COLO668 (cell line): ENCODE results near the gene LRCOL1.

Experiments
- DNase-seq: peaks from one replicate; lab custom pipeline; 2025; ENCODE audit not compliant: unreplicated experiment; lab: John Stamatoyannopoulos, UW

Gene LRCOL1

DNA sequence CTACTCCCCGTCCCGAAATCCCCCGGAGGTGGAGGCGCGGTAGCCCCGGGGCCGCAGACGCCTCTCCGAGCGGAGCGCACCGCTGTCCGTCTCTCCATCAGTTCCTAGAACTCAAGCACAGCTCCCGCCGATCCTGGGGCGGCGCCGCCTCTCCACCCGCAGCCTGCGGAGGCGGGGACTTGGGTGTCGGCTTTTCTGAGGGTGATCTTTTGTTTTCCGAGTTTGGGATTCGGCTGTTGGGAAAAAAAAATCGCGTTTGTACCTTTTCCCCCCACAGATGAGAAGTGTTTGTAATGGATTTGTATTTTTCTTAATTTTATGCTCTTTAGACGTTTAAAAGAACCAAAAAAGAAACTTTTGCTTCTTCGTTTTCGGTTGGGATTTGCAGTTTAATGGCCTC lies 26.6 kb downstream of the LRCOL1 start:
- DNase-seq = no peak

DNA sequence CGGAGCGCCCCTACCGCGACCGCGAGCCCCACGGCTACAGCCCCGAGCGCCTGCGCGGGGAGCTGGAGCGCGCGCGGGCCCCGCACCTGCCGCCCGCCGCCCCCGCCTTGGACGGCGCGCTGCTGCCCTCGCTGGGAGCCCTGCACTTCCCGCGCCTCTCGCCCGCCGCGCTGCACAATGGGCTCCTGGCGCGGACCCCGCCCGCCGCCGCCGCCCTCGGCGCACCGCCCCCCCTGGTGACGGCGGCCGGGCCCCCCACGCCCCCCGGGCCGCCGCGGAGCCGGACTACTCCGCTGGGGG lies 27.0 kb downstream of the LRCOL1 start:
- no peak for DNase-seq

GRCh38 chr12:132582582-132583410 lies 27.6 kb downstream of the LRCOL1 start:
- no peak for DNase-seq

- no peak for DNase-seq
Measured at GRCh38 chr12:132582058-132582420, 28.3 kb downstream of the LRCOL1 start.

GRCh38 chr12:132581348-132582057 lies 28.9 kb downstream of the LRCOL1 start:
- DNase-seq = no peak

GRCh38 chr12:132580701-132581292 lies 29.6 kb downstream of the LRCOL1 start:
- DNase-seq = no peak

DNA sequence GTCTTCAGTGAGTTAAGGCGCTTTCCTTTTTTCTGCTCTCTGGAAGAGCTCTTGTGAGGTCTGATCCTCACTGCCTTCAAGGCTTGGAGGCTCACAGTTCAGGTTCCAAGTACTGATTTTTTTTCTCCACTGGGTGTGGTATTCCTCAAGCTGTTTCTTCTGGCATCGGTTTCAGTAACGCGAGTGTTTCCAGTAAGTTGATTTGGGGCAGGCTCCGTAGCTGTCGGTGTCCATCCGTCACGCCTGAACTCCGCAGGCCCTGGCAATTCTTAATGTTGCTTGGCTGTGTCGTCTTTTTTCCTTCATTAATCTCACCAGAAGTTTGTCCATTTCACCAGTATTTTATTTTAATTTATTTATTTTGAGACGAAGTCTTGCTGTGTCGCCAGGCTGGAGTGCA lies 30.6 kb downstream of the LRCOL1 start:
- no peak for DNase-seq

DNA sequence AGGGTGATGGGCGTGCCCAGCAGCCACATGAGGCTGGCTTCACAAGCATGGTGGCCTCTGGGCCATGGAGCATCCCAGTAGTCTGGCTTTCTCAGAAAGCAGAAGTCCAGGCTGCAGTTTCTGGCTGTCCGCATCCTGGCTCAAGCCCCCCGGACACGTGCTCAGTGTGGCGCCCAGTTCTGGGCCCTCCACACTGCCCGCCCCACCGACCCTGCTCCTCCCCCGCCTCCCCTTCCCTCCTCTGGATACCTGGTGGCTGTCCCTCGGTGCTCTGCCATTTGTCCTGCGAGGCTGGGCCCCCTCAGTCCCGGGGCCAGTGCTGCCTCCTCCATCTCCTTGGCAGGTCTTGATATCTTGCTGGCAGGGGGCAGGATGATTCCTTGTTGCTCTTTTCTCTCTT lies 31.6 kb downstream of the LRCOL1 start:
- no peak for DNase-seq

GRCh38 chr12:132578118-132578517 lies 32.3 kb downstream of the LRCOL1 start:
- no peak for DNase-seq

DNA sequence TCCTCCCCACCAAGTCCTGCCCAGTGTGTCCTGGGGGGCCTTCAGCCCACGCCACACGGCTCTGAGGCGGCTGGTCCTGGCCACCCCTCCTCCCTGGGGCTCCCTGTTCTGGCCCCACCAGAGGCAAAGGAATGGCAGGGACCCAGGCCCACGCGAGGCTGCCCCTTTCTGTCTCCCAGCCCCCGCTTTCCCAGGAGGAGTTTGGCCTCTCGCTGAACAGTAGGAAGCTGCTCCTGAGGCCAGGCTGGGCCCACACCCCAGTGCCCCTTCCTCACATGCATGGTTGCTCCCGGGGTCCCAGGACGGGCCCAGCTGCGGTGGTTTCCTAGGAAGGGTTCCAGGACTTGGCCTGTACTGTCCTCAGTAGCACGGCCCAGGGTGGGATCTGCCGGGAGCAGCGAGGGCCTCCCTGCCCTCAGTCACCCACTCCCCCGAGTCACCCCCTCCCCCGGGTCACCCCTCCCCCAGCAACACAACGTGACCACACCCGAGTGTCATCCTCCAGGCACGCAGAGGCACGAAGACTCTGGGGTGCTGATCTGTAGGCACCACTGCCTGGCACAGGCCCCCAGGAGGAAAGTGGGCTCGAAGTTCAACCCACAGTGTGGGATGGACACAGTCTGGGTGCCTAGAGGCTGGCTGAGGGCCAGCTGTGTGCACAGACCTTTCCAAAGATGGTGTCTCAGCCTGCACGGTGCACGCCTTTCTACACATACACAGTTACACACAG lies 33.0 kb downstream of the LRCOL1 start:
- no peak for DNase-seq

- no peak for DNase-seq
Measured at GRCh38 chr12:132576701-132577100, 33.7 kb downstream of the LRCOL1 start.

DNA sequence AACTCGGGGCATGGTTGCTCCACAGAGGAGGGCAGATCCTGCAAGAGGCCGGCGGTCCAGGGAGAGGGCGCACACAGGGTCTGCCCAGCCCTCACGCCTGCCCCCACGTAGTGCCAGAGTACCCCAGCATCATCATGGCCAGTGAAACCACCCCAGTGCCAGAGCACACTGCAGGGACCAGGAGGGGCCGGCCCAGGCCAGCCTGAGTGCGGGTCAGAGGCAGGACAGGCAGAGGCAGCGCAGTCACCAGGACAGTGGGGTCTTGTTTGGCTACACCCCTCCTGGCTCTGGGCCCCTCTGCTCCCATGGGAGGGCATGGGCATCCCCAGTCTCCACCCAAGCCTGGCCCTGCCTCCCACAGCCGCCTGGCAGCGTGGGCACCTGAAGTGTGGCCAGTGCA lies 34.7 kb downstream of the LRCOL1 start:
- no peak for DNase-seq

GRCh38 chr12:132574271-132574996 lies 35.9 kb downstream of the LRCOL1 start:
- no peak for DNase-seq

DNA sequence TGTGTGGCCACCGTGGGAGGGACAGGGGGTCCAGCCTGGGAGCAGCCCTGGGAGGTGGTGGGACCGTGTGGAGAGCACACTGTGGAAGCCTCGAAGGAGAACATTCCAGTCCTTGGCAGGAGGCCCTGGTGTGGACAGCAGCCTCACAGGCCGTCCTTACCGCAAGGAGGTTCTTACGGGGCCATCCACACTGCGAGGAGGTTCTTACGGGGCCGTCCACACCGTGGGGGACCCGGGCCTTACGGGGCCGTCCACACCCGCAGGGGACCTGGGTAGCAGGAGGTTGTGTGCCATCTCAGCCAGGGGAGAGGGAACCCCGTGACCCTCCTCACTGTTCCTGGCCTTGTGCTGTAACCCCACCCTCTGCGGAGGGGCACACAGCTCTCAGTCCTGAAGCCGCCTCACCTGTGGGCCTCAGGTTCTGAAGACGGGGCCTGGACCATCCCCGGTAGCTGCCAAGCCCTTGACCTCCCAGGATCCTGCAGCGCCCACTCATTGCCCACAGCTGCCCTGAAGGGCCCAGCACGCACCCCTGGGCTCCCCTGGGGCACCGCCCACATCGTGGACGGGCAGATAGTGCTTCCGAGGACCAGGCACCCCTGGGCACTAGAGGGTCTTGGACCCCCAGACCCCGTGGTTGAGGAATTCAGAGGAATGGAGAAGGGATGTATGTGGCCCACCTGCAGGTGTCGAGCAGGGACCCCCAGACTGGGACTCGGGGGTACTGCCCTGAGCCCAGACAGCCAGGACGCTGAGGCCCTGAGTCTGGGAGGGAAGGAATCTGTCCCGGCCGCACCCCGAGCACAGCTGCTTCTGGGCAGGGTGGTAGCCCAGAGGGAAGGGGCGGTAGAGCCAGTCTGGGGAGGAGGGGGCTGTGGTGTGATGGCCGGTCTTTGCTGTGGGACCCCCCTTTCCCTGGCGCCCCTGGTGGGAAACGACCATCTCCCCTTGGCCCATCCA lies 37.3 kb downstream of the LRCOL1 start:
- no peak for DNase-seq

- no peak for DNase-seq
Measured at GRCh38 chr12:132572106-132572505, 38.3 kb downstream of the LRCOL1 start.

DNA sequence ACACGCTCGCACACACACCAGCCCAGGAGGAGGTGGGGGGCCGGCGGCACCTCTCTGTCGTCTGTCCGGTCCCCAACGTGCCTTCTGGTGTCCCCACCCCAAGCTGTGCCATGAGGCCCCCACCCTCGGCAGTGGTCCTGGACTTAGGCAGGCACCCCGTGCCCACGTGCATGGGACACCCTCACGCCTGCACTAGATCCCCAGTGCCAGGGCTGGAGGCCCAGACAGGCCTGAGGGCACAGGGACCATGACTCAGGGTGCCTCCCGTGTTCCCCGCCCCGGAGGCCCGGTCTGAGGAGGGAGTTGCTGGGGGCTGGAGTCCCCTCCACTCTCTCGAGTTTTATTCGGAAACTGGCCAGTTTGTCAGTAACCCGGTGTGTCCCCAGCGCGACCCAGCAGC lies 38.8 kb downstream of the LRCOL1 start:
- no peak for DNase-seq

DNA sequence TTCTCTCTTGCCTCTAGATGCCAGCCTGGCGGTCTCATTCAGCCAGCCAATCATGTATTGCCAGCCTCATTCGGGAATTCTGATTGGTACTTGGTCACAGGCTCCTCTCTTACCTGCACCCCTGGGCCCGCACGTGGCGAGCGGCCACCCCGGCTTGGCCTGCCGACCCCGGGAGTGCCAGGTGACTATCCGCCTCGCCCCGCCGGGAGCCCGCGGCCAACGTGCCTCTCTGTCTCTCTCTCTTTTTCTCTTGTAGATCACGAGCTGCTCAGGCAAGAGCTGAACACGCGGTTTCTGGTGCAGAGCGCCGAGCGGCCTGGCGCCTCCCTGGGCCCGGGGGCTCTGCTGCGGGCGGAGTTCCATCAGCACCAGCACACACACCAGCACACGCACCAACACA lies 39.3 kb downstream of the LRCOL1 start:
- no peak for DNase-seq

GRCh38 chr12:132570635-132571034 lies 39.7 kb downstream of the LRCOL1 start:
- DNase-seq = no peak

GRCh38 chr12:132569856-132570480 lies 40.4 kb downstream of the LRCOL1 start:
- DNase-seq = no peak
